K562 (cell line): ENCODE measurements around the gene TBC1D17. TPM values are rescaled to one million over a fixed set of nuclear protein-coding genes. Genes with fewer than 3 reads are reported as not detected.

ENCODE experiments used
- ATAC-seq: fragments of 200-7000 bp; cut with Tn5 transposase; 3 replicates; pipeline ENCODE4 v1.9.1; 2020; ENCODE audit warnings: moderate library complexity
- BruUV-seq: library from RNA; stranded (reverse); fragments of 400-500 nt; replicated peaks from 2 replicates; lab custom pipeline; 2021; lab: Mats Ljungman, UMichigan
- CTCF ChIA-PET: fragments of 300-600 bp; formaldehyde crosslinking; extraction: SDS; loops from one replicate; lab custom pipeline; 2021; ENCODE audit warnings: low intra/inter-chr PET ratio; lab: Yijun Ruan, JAX
- POLR2A ChIA-PET: fragments of 300-600, 350-650 bp; sonication (Branson Sonifier 250); formaldehyde crosslinking; extraction: SDS; loops from one replicate; lab custom pipeline; 2021; ENCODE audit warnings: antibody characterized with exemption, inconsistent platforms; lab: Yijun Ruan, JAX
- DNase-seq, 4 experiments: peaks; one replicate each; pipeline versions ENCODE4 v3.0.0 to v3.0.0-alpha.2; 2011 to 2018; ENCODE audit warnings: low spot score in 3 of 4, mixed read lengths in 3 of 4; ENCODE audit errors: extremely low read depth in 1 of 4
- FAIRE-seq: peaks from 2 replicates; lab custom pipeline; 2011; peaks lifted over from hg19 to GRCh38; lab: Jason Lieb, UNC
- H2AFZ ChIP-seq: 2 replicates; pipeline ENCODE4 v1.6.0; 2011; ENCODE audit warnings: low read depth, low read length, control low read depth, inconsistent platforms
- H3K27ac ChIP-seq: fragments of 200-600 bp; 3 replicates; pipeline ENCODE4 v1.8.0; 2011; ENCODE audit warnings: low read depth, mild to moderate bottlenecking, control low read depth, inconsistent platforms, low read length, moderate library complexity, mixed read lengths; ENCODE audit errors: extremely low read depth
- H3K27me3 ChIP-seq, 2 experiments: fragments of 300-600 bp in 1 of 2; 2 replicates in 1 of 2; 3 replicates in 1 of 2; pipeline versions ENCODE4 v1.6.0 to v1.8.0; 2011; ENCODE audit warnings: inconsistent platforms in 2 of 2, low read length in 2 of 2, mild to moderate bottlenecking in 1 of 2, mixed read lengths in 1 of 2, moderate library complexity in 1 of 2; ENCODE audit not compliant: control insufficient read depth in 2 of 2, insufficient read depth in 2 of 2
- H3K36me3 ChIP-seq: fragments of 300-600 bp; 3 replicates; pipeline ENCODE4 v1.8.0; 2011; ENCODE audit warnings: mild to moderate bottlenecking, low read length, inconsistent platforms; ENCODE audit not compliant: control insufficient read depth, insufficient read depth
- H3K4me1 ChIP-seq, 2 experiments: fragments of 200-600 bp in 1 of 2; replicated peaks in 1 of 2; 2 replicates in 1 of 2; 3 replicates in 1 of 2; pipeline versions ENCODE4 v1.5.1 to v1.8.0; 2011; ENCODE audit warnings: inconsistent platforms in 2 of 2, low read length in 2 of 2, mild to moderate bottlenecking in 1 of 2, mixed read lengths in 1 of 2, moderate library complexity in 1 of 2; ENCODE audit not compliant: control insufficient read depth in 2 of 2, insufficient read depth in 2 of 2
- H3K4me2 ChIP-seq: 2 replicates; pipeline ENCODE4 v1.6.1; 2011; ENCODE audit warnings: low read length, control low read depth, inconsistent platforms, mixed read lengths; ENCODE audit not compliant: insufficient read depth
- H3K4me3 ChIP-seq: fragments of 200-600 bp; sonication (generic), shearing (Covaris generic); 2 replicates; pipeline ENCODE4 v1.5.1; 2016; ENCODE audit warnings: control low read depth, inconsistent platforms
- H3K79me2 ChIP-seq: fragments of 200-600 bp; 3 replicates; pipeline ENCODE4 v1.8.0; 2011; ENCODE audit warnings: low read length, inconsistent platforms; ENCODE audit not compliant: control insufficient read depth, insufficient read depth
- H3K9ac ChIP-seq, 2 experiments: 2 replicates each; pipeline versions ENCODE4 v1.6.0 to v1.6.1; 2011; ENCODE audit warnings: low read depth in 2 of 2, low read length in 2 of 2, control low read depth in 1 of 2, inconsistent platforms in 1 of 2, mild to moderate bottlenecking in 1 of 2, mixed read lengths in 1 of 2; ENCODE audit not compliant: insufficient read depth in 1 of 2
- H3K9me1 ChIP-seq: one replicate; pipeline ENCODE4 v1.6.0; 2011; ENCODE audit warnings: inconsistent platforms, mild to moderate bottlenecking, low read length, moderate library complexity; ENCODE audit not compliant: control insufficient read depth, insufficient read depth
- H3K9me3 ChIP-seq: replicated peaks from 2 replicates; pipeline ENCODE4 v1.5.1; 2011; ENCODE audit warnings: low read depth, low read length, inconsistent platforms; ENCODE audit not compliant: control insufficient read depth, insufficient read depth
- H4K20me1 ChIP-seq: replicated peaks from 2 replicates; pipeline ENCODE4 v1.6.1; 2011; ENCODE audit warnings: low read length, inconsistent platforms, mixed read lengths; ENCODE audit not compliant: control insufficient read depth, insufficient read depth
- CTCF ChIP-seq, 3 experiments: IDR thresholded peaks in 2 of 3; conservative IDR thresholded peaks in 1 of 3; 2 replicates each; pipeline ENCODE4 v1.5.1; 2011 to 2012; ENCODE audit warnings: low read length in 3 of 3, mild to moderate bottlenecking in 3 of 3, control low read depth in 2 of 3, improper control_type of control experiment in 1 of 3, inconsistent platforms in 1 of 3, low read depth in 1 of 3, mixed read lengths in 1 of 3, moderate library complexity in 1 of 3; ENCODE audit not compliant: insufficient read depth in 2 of 3
- FIP1L1 ChIP-seq: fragments of 200-400 bp; formaldehyde crosslinking; IDR thresholded peaks from 2 replicates; pipeline ENCODE4 v1.6.1; 2018; ENCODE audit warnings: mild to moderate bottlenecking, low read depth, low read length; ENCODE audit not compliant: poor library complexity, severe bottlenecking
- GTF2E2 ChIP-seq: fragments of 200-800 bp; sonication (Bioruptor generic); IDR thresholded peaks from 2 replicates; pipeline ENCODE4 v1.6.1; 2016; ENCODE audit warnings: missing genetic modification characterization, missing compliant biosample characterization
- NFIX ChIP-seq: fragments of 250-450 bp; sonication (Bioruptor Pico); IDR thresholded peaks from 2 replicates; pipeline ENCODE4 v1.4.0; 2020; ENCODE audit warnings: low read depth, mild to moderate bottlenecking, moderate library complexity
- NR4A1 ChIP-seq, 2 experiments: fragments of 250-450 bp in 1 of 2; fragments of 450-650 bp in 1 of 2; sonication (Bioruptor Pico) in 1 of 2; IDR thresholded peaks; 2 replicates each; pipeline versions ENCODE4 v1.4.0 to v1.6.1; 2016 to 2020; ENCODE audit warnings: mild to moderate bottlenecking in 2 of 2, missing compliant biosample characterization in 1 of 2, missing genetic modification characterization in 1 of 2, moderate library complexity in 1 of 2
- ZNF217 ChIP-seq: sonication (generic); formaldehyde crosslinking; IDR thresholded peaks from 2 replicates; pipeline ENCODE4 v1.8.0; 2022; ENCODE audit warnings: mild to moderate bottlenecking, missing genetic modification reagents
- WGBS: fragments of 100-300 bp; shearing (Covaris generic); methylation state at CpG from one replicate; pipeline ENCODE4 v1.1.6; 2016; ENCODE audit warnings: low coverage, mixed read lengths; ENCODE audit not compliant: insufficient coverage; ENCODE audit errors: missing lambda C conversion rate; 5-methylcytosine and 5-hydroxymethylcytosine counted together
- in situ Hi-C: fragments of 300-500 bp; cut with MboI; formaldehyde crosslinking; loops from 4 replicates; pipeline ENCODE4 v1.15.0; 2018; ENCODE audit warnings: inconsistent platforms, mixed read lengths
- intact Hi-C: fragments of 100-400 bp; cut with micrococcal nuclease; formaldehyde crosslinking; loops from 2 replicates; pipeline ENCODE4 v1.14.2; 2022
- polyA plus RNA-seq, 8 experiments: library from polyadenylated mRNA; depleted of rRNA in 4 of 8; stranded (reverse) in 5 of 8; unstranded in 3 of 8; fragments of >200 nt; fragmentation: Nextera tagmentation in 2 of 8; fragmentation: Illumina TruSeq in 1 of 8; extraction: Ambion mirVana in 2 of 8; extraction: Trizol in 1 of 8; gene quantifications; 2 replicates each; pipeline versions ENCODE4 v1.2.1 to v1.2.3, GENCODE V29; 2011 to 2014; ENCODE audit warnings: inconsistent platforms in 1 of 8, missing spikeins in 1 of 8
- total RNA-seq, 7 experiments: library from RNA; depleted of rRNA in 6 of 7; stranded (reverse); fragments of >200 nt in 6 of 7; fragmentation: Illumina TruSeq in 2 of 7; extraction: Trizol in 2 of 7; gene quantifications; 2 replicates each; pipeline versions ENCODE4 v1.2.1 to v1.2.3, GENCODE V29; 2011 to 2021; ENCODE audit warnings: low replicate concordance in 1 of 7

Gene TBC1D17
- total and polyA plus RNA-seq, 9 of the 15 experiments (the other 6 are each of a cell fraction or from before 2014, with no cell fraction given), result 0.42 to 16.0 (median 3.8) TPM

- TF ChIP-seq FIP1L1 (no peak), NFIX (CRISPR knock-in tag) (no peak), NR4A1 (CRISPR knock-in tag; IDR thresholded peaks at IDR 0.05) (no peak), NR4A1 (tag; IDR thresholded peaks at IDR 0.05) (no peak), GTF2E2 (tag) (no peak)
Measured at GRCh38 chr19:49913720-49914119, 36.2 kb downstream of the TBC1D17 start (continued).

DNA sequence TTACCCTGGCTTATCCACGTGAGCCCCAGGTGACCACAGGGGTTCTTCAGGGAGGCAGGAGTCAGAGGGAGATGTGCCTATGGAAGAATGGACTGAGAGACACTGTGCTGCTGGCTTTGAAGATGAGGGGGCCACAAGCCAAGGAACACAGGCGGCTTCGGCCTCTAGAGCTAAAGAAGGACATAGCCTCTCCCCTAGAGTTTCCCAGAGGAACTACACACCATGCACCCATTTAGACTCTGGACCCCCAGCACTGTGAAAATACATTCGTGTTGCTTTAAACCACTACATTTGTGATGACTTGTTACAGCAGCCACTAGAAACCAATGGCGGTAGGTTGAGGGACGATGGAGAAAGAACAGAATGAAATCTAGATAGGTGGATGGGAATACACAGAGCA lies 37.8 kb downstream of the TBC1D17 start:
- Histone ChIP-seq H3K4me3 (no peak overlapping the region), H4K20me1 (peaks cover 54% of the 10 kb centered on the region), H3K9me3 (no peaks in the 10 kb centered on the region), H2AFZ (no peak overlapping the region), H3K27ac (no peak overlapping the region), H3K9ac (no peak overlapping the region), H3K79me2 (peaks cover 83% of the 10 kb centered on the region), H3K4me2 (no peak overlapping the region), H3K36me3 (peaks cover 90% of the 10 kb centered on the region; the same call in 2 of the 3 replicates), H3K27me3 (no peaks in the 10 kb centered on the region), H3K4me1 (peaks cover 0 to 9% of the 10 kb centered on the region in 2 experiments; a peak in 2 of 5 replicates), H3K9me1 (no peaks in the 10 kb centered on the region)
- CTCF ChIA-PET, result no interaction called here
- POLR2A ChIA-PET, result interaction anchor here (0.6 to 13.2 kb wide), 3 partner anchors 7 to 240 kb away, joined by 3 to 105 read pairs (median 4); partner anchors contain the start of genes ATF5 and NUP62
- intact Hi-C loops, result no loop called here
- FAIRE-seq (no peak), ATAC-seq (0 out of 3 replicates have a peak, but pooled peaks have one; percentile 21), DNase-seq (no peak)
- 87% methylated on average over 6 of the region's 6 CpGs for WGBS
- no peak for TF ChIP-seq ZNF217 (CRISPR knock-in tag)
- TF ChIP-seq CTCF (IDR thresholded peaks at IDR 0.05 in 2 of 3, conservative IDR thresholded peaks at IDR 0.05 in 1 of 3; ENCODE audit: insufficient read depth in 2 of 3, low read depth in 1 of 3, low read length in 3 of 3), result 0 out of 6 replicates have a peak, but pooled peaks have one; percentile 8 to 22 (median 14)
- in situ Hi-C loops, result no loop called here
- BruUV-seq, result no TSS peak
